ENCODE results near the gene SORL1. TPM values are rescaled to one million over a fixed set of nuclear protein-coding genes. Genes with fewer than 3 reads are reported as not detected.

Gene SORL1
- polyA plus RNA-seq, 3 donors, result 52.5 to 61.9 (median 59.4) TPM

DNA sequence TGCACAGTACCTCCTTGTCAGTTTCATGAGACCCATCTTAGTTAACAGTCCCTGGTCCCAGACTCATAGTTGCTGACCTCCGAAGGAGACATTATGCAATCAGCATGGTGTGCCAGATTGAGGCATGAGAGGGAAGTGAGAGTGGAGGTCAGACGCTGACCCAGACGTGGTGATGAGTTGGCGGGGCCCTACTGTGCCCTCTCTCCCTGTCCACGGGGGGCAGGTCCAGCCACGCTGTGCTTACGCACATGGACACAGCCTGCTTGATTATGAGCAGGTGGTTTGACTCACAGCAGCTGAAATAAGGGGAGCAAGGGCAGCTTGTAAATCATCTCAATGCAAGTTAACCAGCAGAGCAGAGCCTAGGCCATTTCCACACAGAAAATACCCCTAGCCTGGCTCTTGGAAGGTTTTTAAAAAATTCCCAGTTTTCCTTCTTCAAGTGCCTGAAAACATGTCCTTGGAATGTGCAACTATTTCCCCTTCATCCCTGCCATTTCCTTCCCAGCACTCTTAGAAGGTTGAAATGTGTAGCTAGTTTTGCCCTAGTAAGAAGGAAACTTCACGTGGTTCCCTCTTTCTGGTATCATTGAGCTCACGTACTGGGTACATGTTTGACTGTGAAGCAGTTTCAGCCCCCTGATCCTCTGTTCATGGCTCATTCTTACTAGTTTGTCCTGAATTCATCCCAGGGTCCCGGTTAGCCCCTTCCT, 123.3 kb downstream of the SORL1 start:
- no peak overlapping the region for H3K4me3 ChIP-seq (replicated peaks in 1 of 3; ENCODE audit: low read depth in 2 of 3, low read length in 3 of 3)
- no peaks in the 10 kb centered on the region for H3K9me3 ChIP-seq (replicated peaks in 1 of 2; ENCODE audit: control insufficient read depth in 1 of 2, insufficient read depth in 1 of 2, low read length in 2 of 2)
- DNase-seq, result peak; percentile 97 to 99 (median 99)
- H3K27ac ChIP-seq (ENCODE audit: low read depth in 1 of 2, low read length in 2 of 2), result peak overlapping the region; percentile 7 to 76
- H3K9me3 Mint-ChIP-seq, result peaks cover 0 to 5% (median 2%) of the 10 kb centered on the region in 7 donors
- 13% methylated on average over 9 of the region's 10 CpGs for WGBS (ENCODE audit: insufficient coverage)
- peaks cover 90 to 97% of the 10 kb centered on the region in 2 donors for H3K36me3 Mint-ChIP-seq
- peaks cover 58 to 90% of the 10 kb centered on the region in 2 donors for H3K36me3 ChIP-seq (replicated peaks in 1 of 2; ENCODE audit: control insufficient read depth in 1 of 2, insufficient read depth in 2 of 2, low read length in 2 of 2)
- H3K4me2 ChIP-seq (replicated peaks; ENCODE audit: extremely low read depth, low read length, poor library complexity, severe bottlenecking), result no peak overlapping the region
- H3K4me1 Mint-ChIP-seq, result peaks cover 66% of the 10 kb centered on the region
- no peak overlapping the region for H3K9ac ChIP-seq (ENCODE audit: insufficient read depth, low read length, poor library complexity, severe bottlenecking)
- TF ChIP-seq, protein P1, sequence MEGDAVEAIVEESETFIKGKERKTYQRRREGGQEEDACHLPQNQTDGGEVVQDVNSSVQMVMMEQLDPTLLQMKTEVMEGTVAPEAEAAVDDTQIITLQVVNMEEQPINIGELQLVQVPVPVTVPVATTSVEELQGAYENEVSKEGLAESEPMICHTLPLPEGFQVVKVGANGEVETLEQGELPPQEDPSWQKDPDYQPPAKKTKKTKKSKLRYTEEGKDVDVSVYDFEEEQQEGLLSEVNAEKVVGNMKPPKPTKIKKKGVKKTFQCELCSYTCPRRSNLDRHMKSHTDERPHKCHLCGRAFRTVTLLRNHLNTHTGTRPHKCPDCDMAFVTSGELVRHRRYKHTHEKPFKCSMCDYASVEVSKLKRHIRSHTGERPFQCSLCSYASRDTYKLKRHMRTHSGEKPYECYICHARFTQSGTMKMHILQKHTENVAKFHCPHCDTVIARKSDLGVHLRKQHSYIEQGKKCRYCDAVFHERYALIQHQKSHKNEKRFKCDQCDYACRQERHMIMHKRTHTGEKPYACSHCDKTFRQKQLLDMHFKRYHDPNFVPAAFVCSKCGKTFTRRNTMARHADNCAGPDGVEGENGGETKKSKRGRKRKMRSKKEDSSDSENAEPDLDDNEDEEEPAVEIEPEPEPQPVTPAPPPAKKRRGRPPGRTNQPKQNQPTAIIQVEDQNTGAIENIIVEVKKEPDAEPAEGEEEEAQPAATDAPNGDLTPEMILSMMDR (IDR thresholded peaks at IDR 0.05), result no peak
- no peak overlapping the region for H2AFZ ChIP-seq (ENCODE audit: insufficient read depth, low read depth, low read length, poor library complexity, severe bottlenecking)
- H3K27me3 ChIP-seq (ENCODE audit: control insufficient read depth in 2 of 2, insufficient read depth in 2 of 2, low read length in 2 of 2), result no peaks in the 10 kb centered on the region
- peaks cover 0 to 2% (median 0%) of the 10 kb centered on the region in 3 donors for H3K27me3 Mint-ChIP-seq (ENCODE audit: low read depth in 3 of 3)
- H3K27ac Mint-ChIP-seq, result peak overlapping the region; percentile 81 to 96 (median 86)
- peaks cover 47 to 52% of the 10 kb centered on the region in 2 donors for H3K4me1 ChIP-seq (ENCODE audit: control insufficient read depth in 1 of 2, insufficient read depth in 2 of 2, low read length in 2 of 2)
- H4K20me1 ChIP-seq (ENCODE audit: insufficient read depth, low read length), result peaks cover 79% of the 10 kb centered on the region
- intact Hi-C loops (cut with micrococcal nuclease), result loop anchor here (2.0 to 5.0 kb wide), 4 partner anchors 15 to 158 kb away; partner anchors contain the start of genes SORL1 (in 1 of the 2) and SORL1-AS1 (in 1 of the 2)
- peaks cover 10% of the 10 kb centered on the region for H3K79me2 ChIP-seq (ENCODE audit: insufficient read depth, low read length)
- peak overlapping the region in 1 of 2 donors; percentile 48 for H3K4me3 Mint-ChIP-seq

DNA sequence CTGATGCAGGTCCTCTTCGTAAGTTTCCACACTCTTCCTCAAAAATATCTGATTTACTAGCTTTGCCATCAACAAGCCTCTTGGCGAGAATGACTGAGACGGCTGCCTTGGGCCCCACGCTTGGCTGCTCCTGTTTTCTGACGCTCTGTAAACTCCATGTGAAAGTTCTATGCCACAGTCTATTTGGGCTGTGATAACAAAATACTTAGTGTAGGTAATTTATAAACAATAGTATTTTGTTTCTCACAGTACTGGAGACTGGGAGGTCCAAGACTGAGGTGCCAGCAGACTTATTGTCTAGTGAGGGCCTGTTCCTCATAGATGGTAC, 123.8 kb downstream of the SORL1 start:
- TF ChIP-seq, protein P1 (IDR thresholded peaks at IDR 0.05), result no peak
- peaks cover 74% of the 10 kb centered on the region for H4K20me1 ChIP-seq (ENCODE audit: insufficient read depth, low read length)
- H3K79me2 ChIP-seq (ENCODE audit: insufficient read depth, low read length), result peaks cover 14% of the 10 kb centered on the region
- H3K27ac Mint-ChIP-seq, result peak overlapping the region; percentile 81 to 96 (median 86)
- H3K27ac ChIP-seq (ENCODE audit: low read depth in 1 of 2, low read length in 2 of 2), result peak overlapping the region in 1 of 2 donors; percentile 76
- H2AFZ ChIP-seq (ENCODE audit: insufficient read depth, low read depth, low read length, poor library complexity, severe bottlenecking), result no peak overlapping the region
- intact Hi-C loops (cut with micrococcal nuclease), result loop anchor here (2.0 to 5.0 kb wide), 4 partner anchors 15 to 159 kb away; partner anchors contain the start of genes SORL1 (in 1 of the 2) and SORL1-AS1 (in 1 of the 2)
- peaks cover 66% of the 10 kb centered on the region for H3K4me1 Mint-ChIP-seq
- H3K9me3 ChIP-seq (replicated peaks in 1 of 2; ENCODE audit: control insufficient read depth in 1 of 2, insufficient read depth in 1 of 2, low read length in 2 of 2), result no peaks in the 10 kb centered on the region
- peaks cover 47 to 52% of the 10 kb centered on the region in 2 donors for H3K4me1 ChIP-seq (ENCODE audit: control insufficient read depth in 1 of 2, insufficient read depth in 2 of 2, low read length in 2 of 2)
- no peaks in the 10 kb centered on the region for H3K27me3 ChIP-seq (ENCODE audit: control insufficient read depth in 2 of 2, insufficient read depth in 2 of 2, low read length in 2 of 2)
- no peak overlapping the region for H3K9ac ChIP-seq (ENCODE audit: insufficient read depth, low read length, poor library complexity, severe bottlenecking)
- no peak overlapping the region for H3K4me3 ChIP-seq (replicated peaks in 1 of 3; ENCODE audit: low read depth in 2 of 3, low read length in 3 of 3)
- H3K4me3 Mint-ChIP-seq, result peak overlapping the region in 1 of 2 donors; percentile 48
- no peak overlapping the region for H3K4me2 ChIP-seq (replicated peaks; ENCODE audit: extremely low read depth, low read length, poor library complexity, severe bottlenecking)
- peaks cover 0 to under 1% (median 0%) of the 10 kb centered on the region in 3 donors for H3K27me3 Mint-ChIP-seq (ENCODE audit: low read depth in 3 of 3)
- peaks cover 57 to 90% of the 10 kb centered on the region in 2 donors for H3K36me3 ChIP-seq (replicated peaks in 1 of 2; ENCODE audit: control insufficient read depth in 1 of 2, insufficient read depth in 2 of 2, low read length in 2 of 2)
- WGBS (ENCODE audit: insufficient coverage), result 50% methylated on average over 1 of the region's 5 CpGs
- peaks cover 0 to 5% (median 3%) of the 10 kb centered on the region in 7 donors for H3K9me3 Mint-ChIP-seq
- DNase-seq, result no peak
- H3K36me3 Mint-ChIP-seq, result peaks cover 90 to 97% of the 10 kb centered on the region in 2 donors

Measured in CD14-positive monocyte (primary cell).